Measurements from ENCODE around the gene MAGEL2.

The MAGEL2 gene

DNA sequence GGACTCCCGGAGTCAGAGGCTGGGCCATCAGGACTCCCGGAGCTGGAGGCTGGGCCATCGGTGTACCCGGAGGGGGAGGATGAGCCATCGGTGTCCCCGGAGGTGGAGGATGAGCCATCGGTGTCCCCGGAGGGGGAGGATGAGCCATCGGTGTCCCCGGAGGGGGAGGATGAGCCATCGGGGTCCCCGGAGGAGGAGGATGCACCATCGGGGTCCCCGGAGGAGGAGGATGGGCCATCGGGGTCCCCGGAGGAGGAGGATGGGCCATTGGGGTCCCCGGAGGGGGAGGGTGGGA is 719 bp downstream of the MAGEL2 start:
- no peaks in the 10 kb centered on the region for H3K36me3 Mint-ChIP-seq (ENCODE audit: low read depth)
- peaks cover 2% of the 10 kb centered on the region for H3K9me3 Mint-ChIP-seq
- TF ChIP-seq, protein P1, sequence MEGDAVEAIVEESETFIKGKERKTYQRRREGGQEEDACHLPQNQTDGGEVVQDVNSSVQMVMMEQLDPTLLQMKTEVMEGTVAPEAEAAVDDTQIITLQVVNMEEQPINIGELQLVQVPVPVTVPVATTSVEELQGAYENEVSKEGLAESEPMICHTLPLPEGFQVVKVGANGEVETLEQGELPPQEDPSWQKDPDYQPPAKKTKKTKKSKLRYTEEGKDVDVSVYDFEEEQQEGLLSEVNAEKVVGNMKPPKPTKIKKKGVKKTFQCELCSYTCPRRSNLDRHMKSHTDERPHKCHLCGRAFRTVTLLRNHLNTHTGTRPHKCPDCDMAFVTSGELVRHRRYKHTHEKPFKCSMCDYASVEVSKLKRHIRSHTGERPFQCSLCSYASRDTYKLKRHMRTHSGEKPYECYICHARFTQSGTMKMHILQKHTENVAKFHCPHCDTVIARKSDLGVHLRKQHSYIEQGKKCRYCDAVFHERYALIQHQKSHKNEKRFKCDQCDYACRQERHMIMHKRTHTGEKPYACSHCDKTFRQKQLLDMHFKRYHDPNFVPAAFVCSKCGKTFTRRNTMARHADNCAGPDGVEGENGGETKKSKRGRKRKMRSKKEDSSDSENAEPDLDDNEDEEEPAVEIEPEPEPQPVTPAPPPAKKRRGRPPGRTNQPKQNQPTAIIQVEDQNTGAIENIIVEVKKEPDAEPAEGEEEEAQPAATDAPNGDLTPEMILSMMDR (IDR thresholded peaks at IDR 0.05; ENCODE audit: unreplicated experiment in 3 of 3), result no peak
- no peaks in the 10 kb centered on the region for H3K27me3 Mint-ChIP-seq (ENCODE audit: low read depth)
- peaks cover 27% of the 10 kb centered on the region for H3K4me1 Mint-ChIP-seq
- no peak overlapping the region for H3K27ac Mint-ChIP-seq
- H3K4me3 Mint-ChIP-seq, result peak overlapping the region; percentile 79 to 81 (median 81)

DNA sequence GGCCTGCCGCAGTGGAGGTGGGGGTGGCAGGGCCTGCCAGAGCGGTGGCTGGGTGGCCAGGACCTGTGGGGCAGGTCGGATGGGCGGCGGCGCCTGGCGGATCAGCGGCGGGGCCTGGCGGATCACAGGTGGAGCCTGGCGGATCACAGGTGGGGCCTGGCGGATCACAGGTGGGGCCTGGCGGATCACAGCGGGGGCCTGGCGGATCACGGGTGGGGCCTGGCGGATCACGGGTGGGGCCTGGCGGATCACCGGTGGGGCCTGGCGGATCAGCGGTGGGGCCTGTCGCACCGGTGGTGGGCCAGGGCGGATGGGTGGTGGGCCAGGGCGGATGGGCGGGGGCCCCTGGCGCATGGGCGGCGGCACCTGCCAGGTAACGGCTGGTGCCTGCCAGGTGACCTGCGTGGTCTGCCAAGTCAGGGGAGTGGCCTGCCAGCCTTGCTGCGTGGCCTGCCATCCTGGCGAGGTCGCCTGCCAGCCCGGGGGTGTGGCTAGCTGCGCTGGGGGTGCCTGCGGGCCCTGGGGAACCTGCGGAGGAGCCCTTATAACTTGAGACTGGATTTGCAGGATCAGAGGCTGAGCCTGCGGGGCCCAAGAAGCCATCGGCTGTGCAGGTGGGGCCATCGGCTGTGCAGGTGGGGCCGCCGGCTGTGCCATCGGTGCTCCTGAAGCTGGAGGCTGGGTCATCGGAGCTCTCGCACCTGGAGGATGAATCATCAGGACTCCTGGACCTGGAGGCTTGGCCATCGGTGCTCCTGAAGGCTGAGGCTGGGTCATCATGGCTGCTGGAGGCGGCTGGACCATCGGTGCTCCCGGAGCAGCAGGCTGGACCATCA is 1.3 kb downstream of the MAGEL2 start:
- Mint-ChIP-seq H3K9me3 (peaks cover 2% of the 10 kb centered on the region), H3K27me3 (ENCODE audit: low read depth) (no peaks in the 10 kb centered on the region), H3K36me3 (ENCODE audit: low read depth) (no peaks in the 10 kb centered on the region), H3K4me1 (peaks cover 27% of the 10 kb centered on the region), H3K27ac (no peak overlapping the region), H3K4me3 (peak overlapping the region; percentile 79 to 81 (median 81))
- TF ChIP-seq, protein P1 (IDR thresholded peaks at IDR 0.05; ENCODE audit: unreplicated experiment in 3 of 3), result no peak

DNA sequence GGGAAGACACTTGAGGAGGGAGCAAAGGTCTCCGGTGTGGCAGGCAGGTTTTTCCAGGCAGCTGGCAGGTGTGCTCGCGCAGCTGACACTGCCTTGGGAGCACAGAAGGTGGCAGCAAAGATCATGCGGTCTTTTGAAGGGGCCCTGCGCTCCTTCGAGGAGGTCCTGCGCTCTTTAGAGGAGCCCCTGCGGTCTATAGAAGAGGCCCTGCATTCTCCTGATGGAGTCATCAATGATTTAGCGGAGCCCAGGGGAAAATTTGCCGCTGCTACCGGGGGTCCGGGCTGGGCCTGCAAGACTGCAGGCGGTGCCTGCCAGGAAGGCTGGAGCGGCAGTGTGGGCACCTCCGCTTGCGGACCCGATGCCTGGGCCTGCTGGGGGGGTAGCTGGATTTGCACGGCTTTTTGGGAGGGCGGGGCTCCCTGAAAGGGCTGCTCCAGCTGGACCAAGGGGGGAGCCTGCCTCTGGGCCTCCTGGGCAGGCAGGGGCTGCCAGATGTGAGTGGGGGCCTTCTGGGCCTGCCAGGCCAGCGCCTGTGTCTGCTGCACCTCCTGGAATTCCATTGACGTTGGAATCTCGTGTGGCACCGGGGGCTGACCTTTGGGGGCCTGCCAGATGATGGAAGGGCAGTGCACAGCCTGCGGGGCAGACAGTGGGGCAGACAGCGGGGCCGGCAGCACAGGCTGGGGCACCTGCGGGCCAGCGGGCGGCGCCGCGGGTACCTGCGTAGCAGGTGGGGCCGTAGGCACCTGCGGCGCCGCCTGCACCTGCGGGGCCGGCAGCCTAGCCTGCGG is 2.1 kb downstream of the MAGEL2 start:
- Mint-ChIP-seq H3K9me3 (peaks cover 2% of the 10 kb centered on the region), H3K27me3 (ENCODE audit: low read depth) (no peaks in the 10 kb centered on the region), H3K36me3 (ENCODE audit: low read depth) (no peaks in the 10 kb centered on the region), H3K4me3 (peak overlapping the region; percentile 76 to 85 (median 81)), H3K4me1 (peaks cover 27% of the 10 kb centered on the region), H3K27ac (peak overlapping the region in 1 of 3 experiments; percentile 21)
- TF ChIP-seq, protein P1 (IDR thresholded peaks at IDR 0.05; ENCODE audit: unreplicated experiment in 3 of 3), result peak; percentile 42 to 46 (median 45)

DNA sequence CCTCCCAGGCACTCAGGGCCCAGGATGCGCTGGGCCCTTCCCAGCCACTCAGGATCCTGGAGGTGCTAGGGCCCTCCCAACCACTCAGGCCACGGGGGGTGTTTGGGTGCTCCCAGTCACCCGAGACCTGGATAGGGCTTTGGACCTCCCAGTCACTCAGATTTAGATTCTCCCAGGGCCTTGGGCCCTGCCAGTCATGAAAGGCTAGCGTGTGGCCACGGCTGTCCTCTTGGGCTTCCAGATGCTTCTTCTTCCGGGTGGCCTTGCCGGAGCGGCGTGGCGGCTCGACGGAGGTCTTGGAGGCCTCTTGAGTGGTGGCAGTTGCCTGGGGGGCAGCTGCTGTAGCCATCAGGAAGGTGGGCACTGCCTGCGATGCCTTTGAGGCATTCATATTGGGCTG is 2.8 kb downstream of the MAGEL2 start:
- H3K9me3 Mint-ChIP-seq, result peaks cover 2% of the 10 kb centered on the region
- H3K27me3 Mint-ChIP-seq (ENCODE audit: low read depth), result no peaks in the 10 kb centered on the region
- H3K4me3 Mint-ChIP-seq, result peak overlapping the region; percentile 76 to 85 (median 81)
- no peaks in the 10 kb centered on the region for H3K36me3 Mint-ChIP-seq (ENCODE audit: low read depth)
- TF ChIP-seq, protein P1 (IDR thresholded peaks at IDR 0.05; ENCODE audit: unreplicated experiment in 3 of 3), result no peak
- H3K27ac Mint-ChIP-seq, result peak overlapping the region in 1 of 3 experiments; percentile 21
- peaks cover 27% of the 10 kb centered on the region for H3K4me1 Mint-ChIP-seq

DNA sequence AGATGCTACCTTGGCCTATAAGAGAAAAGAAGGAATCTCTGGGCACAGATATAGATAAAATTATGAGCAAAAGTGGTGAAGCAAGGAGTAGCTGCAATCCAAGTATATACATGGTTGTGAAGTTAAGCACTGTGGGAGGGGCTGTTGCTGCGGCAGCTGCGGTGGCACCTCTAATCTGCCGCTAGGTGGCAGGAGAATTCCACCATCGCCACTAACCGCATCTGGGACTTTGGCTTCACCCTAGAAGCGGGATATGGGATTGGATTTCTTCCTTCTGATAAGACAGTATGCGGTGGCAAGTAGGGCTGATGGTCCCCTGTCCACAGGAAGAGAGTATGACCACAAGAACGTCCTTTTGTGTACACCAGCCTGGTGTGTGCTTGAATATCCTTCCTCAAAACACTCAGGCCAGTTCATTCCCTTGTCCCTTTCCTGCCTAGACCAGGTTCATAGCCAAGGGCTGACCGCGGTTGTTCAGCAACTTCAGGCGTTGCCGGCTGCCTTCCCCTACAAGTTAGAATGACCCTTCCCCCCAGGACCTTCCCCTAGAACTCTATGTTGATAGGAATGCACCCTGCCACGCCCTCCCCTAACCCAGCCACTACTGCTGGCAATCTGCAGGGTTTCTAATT is 5.1 kb downstream of the MAGEL2 start:
- TF ChIP-seq, protein P1 (IDR thresholded peaks at IDR 0.05; ENCODE audit: unreplicated experiment in 3 of 3), result peak; percentile 73 to 77 (median 76)
- Mint-ChIP-seq H3K4me3 (peak overlapping the region in 2 of 3 experiments; percentile 12 to 24), H3K9me3 (peaks cover 5% of the 10 kb centered on the region), H3K36me3 (ENCODE audit: low read depth) (no peaks in the 10 kb centered on the region), H3K4me1 (peaks cover 18% of the 10 kb centered on the region), H3K27me3 (ENCODE audit: low read depth) (no peaks in the 10 kb centered on the region), H3K27ac (no peak overlapping the region)

Measured in nephron (organoid).